ENCODE data around the gene USP36.

- TF ChIP-seq CTCF (IDR thresholded peaks at IDR 0.05) = no peak
- no peak for TF ChIP-seq ZFX (IDR thresholded peaks at IDR 0.05; ENCODE audit: borderline replicate concordance)
Observed at GRCh38 chr17:78815696-78816095, 24.9 kb downstream of the USP36 start.

Measured in 22Rv1 (cell line).